Measurements from ENCODE around the gene A1BG.
"Not testable (repeated sequence)": the region's sequence is repeated elsewhere in the genome, so short reads cannot be mapped to it uniquely, and the experiment has no call there.

A1BG gene

DNA sequence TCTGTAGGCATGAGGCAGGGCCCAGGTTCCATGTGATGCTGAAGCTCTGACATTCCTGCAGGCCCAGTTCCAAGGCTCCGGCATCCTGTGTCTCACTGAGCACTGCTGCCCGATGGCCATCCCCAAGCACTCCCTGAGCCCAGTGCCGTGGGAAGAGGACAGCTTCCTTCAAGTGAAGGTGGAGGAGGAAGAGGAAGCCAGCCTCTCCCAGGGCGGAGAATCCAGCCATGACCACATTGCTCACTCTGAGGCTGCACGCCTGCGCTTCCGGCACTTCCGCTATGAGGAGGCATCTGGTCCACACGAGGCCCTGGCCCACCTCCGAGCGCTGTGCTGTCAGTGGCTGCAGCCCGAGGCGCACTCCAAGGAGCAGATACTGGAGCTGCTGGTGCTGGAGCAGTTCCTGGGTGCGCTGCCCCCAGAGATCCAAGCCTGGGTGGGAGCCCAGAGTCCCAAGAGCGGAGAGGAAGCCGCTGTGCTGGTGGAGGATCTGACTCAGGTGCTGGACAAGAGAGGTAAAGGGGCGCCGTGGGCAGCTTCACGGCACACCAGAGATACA lies 18.5 kb downstream of the A1BG start:
- DNase-seq, result no peak

DNA sequence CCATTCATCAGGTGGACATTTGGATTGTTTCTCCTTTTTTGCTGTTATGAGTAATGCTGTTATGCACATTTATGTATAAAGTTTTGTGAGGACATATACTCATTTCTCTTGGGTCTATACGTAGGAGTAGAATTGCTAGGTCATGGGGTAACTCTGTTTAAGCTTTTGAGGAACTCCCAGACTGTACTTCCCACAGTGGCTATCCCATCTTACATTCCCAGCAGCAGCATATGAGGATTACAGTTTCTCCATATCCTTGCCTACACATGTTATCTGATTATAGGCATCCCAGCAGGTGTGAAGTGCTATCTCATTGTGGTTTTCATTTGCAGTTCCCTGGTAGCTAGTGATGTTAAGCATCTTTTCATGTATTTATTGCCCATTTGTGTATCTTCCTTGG lies 20.6 kb downstream of the A1BG start:
- DNase-seq, result no peak

DNA sequence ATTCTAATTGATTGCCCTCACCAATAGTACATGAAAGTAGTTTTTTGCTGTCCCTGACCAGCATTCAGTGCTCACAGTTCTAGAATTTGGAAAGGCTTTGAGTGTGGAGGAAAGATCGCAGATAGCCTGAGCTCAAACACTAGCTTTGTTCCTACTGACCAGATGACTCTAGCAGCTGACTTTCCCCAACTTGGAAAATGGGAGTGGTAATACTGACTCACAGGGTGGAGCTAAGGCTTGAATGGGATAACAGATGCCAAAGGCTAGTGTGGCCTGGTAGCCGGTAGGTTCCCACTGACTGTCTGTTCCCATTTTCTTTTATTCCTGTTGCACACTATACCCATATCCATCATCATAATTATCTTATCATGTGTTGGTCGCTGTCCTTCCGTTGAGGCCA lies 22.8 kb downstream of the A1BG start:
- DNase-seq, result no peak

DNA sequence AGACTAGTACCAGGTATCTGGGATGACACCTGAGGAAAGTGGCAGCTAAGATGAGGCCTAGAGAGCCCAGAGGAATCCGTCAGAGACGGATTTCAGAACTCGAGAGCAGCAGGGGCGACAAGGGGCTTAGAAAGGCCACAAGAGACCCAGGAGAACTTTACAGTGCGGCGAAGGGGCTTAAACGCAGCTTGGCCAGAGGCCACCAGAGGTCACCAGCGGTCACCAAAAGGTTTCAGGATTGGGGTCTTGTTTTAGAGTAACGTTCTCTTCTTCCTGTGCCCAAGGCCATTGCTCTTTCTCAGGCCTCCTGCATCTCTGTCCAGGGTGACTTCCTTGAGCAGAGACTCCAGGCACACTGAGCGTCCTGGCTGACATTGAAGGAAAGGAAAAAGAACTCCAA lies 24.3 kb downstream of the A1BG start:
- DNase-seq, result no peak

DNA sequence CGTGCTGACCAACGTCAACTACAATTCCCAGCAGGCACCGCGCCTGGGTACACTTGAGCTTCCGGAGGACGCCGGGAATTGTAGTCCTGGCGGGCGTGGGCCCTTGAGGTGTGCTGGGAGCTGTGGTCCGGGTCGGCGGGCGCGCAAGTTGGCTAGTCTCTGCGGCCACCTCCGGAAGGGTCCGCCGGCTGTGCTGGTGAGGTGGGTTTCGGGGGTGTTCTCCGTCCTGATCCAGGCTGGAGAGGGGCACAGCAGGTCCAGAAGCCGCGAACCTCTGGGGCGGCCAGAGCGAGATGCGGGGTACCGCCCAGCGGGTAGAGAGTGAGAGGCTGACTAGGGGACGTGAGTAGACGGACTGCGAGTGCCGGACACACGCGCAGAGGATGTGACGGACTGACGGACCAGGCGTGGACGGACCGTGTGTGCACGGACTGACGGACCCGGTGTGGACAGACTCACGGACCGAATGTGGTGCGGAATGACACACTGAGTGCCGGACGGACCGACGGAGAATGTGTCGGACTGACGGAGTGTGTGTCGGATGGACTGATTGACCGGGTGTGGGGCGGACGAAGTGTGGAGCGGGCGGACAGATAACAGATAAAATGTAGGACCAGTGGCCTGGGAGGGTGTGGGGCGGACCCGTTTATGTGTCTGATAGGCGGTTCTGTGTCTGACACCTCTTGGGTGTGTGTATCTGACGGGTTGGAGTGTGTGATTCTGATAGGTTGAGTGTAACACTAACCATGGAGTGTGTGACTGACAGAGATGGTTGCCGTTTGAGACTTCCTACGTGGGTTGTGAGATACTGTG lies 26.2 kb downstream of the A1BG start, which contains the start of gene ZSCAN22:
ZSCAN22 (plus strand) TSS at position 81 of the 813 bp plus-strand sequence. CDS start 7,809 bp downstream, outside the sequence.
- DNase-seq, result peak; percentile 91

DNA sequence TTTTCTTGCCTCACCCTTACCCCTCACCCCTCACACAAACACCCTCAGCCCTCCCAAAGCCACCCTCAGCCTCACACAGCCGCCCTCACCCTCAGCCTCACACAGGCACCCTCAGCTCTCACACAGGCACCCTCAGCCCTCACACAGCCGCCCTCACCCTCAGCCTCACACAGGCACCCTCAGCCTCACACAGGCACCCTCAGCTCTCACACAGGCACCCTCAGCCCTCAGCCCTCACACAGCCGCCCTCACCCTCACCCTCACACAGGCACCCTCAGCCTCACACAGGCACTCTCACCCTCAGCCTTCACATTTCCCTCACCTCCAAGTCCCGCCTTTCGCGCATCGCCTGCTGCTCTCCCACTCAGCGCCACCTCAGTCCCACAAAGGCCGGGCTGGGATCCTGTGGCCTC lies 26.8 kb downstream of the A1BG start:
- no peak for DNase-seq

DNA sequence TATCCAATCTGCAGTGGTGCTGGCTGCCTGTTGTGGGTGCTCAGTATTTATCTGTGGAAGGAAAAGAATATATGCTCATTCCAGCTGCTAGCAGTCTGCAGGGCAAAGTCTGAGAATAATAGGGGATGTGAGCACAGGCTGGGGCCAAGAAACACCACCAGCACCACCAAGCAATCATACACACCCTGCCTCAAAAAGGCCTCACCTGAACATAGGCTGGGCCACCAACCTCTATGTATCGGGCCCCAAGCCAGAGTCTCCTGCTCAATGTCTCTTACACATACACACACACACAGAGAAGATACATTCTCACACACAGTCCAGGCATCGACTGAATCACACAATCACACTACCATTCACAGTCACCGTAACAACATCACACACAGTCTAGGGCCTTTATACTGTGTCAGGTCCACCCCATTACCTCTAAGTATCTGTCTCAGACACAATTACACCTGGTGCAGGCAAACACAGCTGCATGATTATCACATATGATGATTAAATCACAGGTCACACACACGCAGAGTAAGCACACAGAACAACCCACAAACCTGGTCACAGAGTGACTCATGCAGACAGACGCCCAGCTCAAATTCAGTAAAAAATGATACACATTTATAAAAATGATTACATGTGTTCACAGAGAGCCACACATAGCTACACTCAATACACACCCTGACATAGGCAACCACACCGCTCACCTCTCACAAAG lies 27.8 kb downstream of the A1BG start:
- DNase-seq, result no peak

DNA sequence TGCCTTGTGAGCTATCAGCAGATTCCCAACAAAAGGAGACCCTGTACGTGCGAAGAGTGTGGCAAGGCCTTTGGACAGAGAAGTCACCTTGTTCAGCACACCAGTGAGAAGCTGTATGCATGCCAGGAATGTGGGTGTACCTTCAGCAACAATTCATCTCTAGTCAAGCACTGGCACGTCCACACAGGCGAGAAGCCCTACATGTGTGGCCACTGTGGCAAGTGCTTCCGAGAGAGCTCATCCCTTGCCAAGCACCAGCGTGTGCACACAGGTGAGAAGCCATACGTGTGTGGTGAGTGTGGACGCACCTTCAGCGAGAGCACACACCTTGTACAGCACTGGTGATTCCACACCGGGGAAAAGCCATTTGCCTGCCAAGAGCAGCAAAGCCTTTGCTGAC lies 34.1 kb downstream of the A1BG start:
- no peak for DNase-seq

DNA sequence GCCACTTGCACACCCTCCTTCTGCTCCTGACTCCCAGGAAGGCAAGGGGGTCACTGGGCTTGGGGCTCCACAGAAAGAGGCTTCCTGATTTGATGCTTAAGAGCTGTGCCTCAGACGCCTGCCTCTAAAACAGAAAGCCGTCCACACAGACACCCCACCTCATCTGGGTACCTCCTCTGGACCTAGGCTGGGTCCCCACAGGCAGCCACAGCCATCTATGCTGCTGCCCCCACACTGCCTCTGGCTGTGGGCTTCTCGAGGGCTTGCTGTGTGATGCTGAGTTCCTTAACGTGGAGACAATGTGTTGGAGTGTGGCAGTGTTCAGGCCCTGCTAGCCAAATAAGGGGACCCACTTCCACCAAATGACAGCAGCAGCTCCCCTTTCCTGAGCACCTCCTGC lies 35.0 kb downstream of the A1BG start:
- DNase-seq, result no peak

DNA sequence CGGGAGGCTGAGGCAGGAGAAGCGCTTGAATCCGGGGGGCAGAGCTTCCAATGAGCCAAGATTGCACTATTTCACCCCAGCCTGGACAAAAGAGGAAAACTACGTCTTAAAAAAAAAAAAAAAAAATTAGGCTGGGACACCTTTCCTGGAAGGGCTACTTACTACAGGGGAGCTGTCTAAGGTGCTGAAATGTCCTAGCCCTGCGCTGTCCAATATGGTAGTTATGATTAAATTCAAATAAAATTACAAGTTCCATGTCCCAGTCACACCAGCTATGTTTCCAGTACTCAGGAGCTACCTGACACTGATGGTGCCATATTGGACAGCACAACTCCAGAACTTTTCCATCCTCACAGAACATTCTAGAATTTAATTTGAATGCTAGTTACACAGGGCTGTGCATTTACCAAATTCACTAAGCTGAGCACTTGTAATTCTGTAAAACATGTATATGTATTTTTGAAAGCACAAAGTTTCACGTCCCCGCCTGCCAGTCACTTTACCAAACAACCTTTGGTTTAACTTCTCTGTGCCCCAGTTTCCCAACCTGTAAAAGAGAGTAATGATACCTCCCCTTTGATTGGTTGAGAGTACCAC lies 35.7 kb downstream of the A1BG start:
- DNase-seq, result no peak

DNA sequence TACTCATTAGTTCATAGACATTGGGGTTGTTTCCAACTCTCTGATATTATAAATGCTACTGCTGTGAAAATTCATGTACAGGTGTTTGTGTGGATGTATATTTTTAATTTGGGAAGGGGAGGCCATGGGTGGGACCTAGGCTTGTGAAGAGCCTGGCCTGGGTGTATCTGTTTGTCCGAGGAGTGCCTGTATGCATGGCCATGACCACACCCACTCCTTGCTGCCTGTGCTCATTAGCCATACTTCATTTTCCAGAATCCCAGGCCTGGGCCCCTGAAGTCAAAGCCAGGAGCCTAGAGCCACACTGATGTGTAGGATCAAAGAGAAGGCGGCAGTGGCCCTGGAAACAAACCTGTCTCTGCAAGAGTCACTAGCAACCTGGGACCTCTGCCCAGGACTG lies 37.7 kb downstream of the A1BG start:
- no peak for DNase-seq

DNA sequence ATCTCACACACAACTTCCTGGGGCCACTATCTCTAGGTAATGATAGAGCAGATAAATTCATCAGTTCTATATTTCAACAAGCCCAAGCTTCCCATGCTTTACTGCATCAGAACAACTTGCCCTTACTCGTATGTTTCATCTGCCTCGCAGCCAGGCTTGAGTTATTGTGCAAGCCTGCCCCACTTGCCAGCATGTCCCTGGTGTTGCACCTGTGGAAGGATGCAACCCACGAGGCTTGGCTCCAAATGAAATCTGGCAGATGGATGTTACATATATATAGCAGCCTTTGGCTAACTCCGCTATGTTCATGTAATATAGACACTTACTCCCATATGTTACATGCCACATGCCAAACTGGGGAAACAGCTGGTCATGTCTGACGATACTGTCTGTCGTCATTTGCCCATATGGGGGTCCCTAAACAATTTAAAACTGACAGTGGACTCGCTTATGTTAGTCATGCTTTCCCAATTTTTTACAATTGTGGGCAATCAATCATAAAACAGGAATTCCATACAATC lies 41.9 kb downstream of the A1BG start:
- no peak for DNase-seq

DNA sequence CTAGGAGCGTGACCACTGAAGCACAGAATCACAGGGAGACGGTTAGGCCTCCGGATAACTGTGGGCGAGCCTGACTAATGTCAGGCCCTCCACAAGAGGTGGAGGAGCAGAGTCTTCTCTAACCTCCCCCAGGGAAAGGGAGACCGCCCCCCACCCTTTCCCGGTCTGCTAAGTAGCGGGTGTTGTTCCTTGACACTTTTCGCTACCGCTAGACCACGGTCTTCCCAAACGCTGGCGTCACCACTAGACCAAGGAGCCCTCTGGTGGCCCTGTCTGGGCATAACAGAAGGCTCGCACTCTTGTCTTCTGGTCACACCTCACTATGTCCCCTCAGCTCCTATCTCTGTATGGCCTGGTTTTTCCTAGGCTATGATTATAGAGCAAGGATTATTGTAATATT lies 42.6 kb downstream of the A1BG start:
- DNase-seq, result not testable (repeated sequence)

DNA sequence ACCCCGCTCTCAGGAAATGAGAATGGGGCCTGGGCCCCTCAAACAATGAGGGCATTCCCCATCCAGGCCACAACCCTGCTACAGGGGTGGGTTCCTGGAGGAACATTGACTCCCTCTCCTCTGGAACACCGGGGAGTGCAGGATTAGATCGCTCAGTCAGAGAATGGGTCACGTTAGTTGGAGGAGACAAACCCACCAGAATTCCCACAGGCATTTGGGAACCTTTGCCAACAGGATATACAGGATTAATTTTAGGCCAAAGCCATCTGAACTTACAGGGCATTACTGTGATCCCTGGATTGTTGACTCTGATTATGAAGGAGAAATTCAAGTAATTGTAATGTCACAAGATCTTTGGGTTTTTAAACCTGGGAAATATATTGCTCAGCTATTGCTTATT lies 45.6 kb downstream of the A1BG start:
- no peak for DNase-seq

DNA sequence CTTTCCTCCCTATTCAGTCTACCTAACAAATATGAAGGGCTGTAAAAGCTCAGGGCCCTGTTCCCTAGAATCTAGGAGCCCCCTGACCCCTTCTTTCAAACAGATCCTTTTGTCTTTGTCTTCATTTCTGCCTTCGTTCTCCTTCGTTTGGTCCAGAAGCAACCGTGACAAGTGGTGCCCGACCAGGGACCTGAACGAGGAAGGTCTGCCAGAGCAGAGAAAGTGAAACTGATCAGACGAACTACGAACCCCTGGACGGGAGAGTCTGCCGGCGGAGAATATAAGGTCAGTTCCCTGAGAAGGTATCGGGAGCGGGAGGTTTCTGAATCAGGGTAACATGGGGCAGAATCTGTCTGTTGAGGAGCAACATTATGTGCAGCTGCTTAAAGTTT lies 47.4 kb downstream of the A1BG start:
- no peak for DNase-seq

DNA sequence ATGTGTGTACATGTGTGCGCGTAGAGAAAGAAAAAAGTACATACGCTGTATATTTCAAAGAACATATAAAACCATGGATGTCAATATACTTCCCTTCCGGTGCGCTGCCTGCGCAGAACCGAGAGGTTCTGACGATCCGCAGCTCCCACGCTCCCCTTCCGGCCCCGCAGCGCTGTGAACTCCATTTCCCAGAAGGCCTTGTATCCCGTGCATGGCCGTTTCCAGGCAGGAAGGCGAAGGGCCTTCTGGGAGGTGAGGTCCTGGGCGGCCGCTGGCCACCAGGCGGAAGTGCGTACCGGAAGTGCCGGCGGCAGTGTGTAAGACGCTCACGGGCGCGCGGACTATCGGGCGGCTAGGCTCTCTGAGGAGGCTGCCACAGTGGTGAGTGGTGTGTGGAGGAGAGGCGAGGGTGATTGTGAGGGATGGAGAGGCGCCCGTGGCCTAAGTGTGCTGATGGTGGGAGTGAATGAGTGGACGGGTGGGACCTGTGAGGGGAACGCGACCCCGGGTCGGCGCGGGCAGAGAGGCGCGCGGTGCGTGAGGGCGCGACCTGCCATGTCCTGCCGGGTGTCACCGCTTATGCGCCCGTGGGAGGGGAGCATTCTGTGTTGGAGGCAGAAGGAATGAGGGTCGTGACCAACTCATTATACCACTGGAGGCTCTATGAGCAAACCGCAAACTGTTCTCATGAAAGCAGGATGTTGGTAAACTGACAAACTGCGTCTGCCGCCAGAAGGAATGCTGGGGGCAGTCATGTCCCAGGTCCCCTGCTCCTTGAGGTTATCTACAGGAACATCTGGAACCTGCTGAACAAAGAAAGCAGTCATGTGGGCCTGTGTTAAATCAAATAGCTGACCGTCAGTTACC lies 48.0 kb downstream of the A1BG start, which contains the start of gene ERVK3-1:
ERVK3-1 (plus strand) TSS at position 313 of the 867 bp plus-strand sequence. CDS start 6,792 bp downstream, outside the sequence.
- DNase-seq, result peak; percentile 90

DNA sequence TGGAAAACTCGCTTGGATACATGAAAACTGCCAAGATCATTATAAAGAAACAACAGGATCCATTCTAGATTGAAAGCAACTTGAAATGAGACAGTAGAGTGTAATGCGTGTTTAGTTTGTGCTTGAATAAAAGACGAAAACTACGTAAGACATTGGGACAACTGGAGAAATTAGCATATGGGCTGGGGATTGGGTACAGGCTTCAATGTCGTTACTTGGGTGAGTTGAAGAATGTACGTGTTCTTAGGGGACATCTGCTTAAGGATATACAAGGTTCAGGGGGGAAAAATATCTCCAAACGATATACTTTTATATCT lies 48.6 kb downstream of the A1BG start:
- no peak for DNase-seq

DNA sequence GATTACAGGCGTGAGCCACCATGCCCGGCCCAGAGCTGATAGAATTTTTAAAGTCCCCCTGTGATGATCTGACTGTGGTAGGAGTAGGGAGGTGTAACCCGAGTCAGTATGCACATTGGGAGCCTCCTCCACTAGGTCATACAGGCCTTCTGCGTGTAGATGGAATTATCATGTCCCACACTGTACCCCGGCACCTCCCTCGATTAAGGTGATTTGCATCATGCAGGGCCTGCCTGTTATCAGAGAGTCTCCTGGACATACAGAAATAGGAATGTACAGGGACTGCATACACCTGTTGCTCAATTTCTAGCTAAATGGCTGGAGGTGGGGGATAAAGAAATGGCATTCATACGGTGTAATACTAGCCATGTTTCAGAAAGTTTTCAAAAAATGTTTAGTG lies 49.0 kb downstream of the A1BG start:
- no peak for DNase-seq

DNA sequence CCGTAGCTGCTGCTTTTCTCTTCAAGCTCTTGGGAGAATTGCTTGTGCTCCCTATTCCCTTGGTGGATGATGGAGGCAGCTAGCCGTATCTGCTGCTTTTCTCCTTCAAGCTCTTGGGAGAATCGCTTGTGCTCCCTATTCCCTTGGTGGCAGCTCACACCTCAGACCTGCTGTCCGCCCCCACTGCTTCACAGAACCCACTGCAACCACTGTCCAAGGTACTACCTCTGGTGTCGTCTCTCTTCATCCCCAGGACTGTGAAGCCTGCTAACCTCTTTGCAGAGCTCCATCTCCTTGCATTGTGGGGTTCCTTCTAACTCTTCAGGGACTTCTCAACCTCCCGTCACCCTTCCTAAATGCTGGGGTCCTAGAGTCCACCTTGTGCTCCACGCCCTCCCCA lies 52.7 kb downstream of the A1BG start:
- DNase-seq, result no peak

DNA sequence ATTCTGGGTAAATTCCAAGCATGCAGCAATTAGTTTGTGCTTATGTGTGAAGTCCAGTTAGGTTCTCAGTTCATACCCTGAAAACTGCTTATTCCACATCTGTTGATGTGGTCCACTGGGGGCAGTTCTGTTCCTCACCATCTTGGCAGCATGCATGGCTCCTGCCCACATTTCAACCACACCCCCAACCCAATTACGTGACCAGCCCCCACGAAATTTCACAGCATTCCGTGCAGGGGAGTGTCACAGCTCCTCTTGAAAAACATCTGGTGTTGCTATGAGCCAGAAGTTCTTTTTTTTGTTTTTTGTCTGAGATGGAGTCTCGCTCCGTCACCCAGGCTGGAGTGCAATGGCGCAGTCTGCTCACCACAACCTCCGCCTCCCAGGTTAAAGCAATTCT lies 57.2 kb downstream of the A1BG start:
- no peak for DNase-seq
